Breast epithelium (tissue), 3 donors: ENCODE results near the gene G6PD.

Experiments used
- POLR2A ChIP-seq: fragments of 450-650 bp; IDR thresholded peaks from one replicate; pipeline ENCODE4 v1.6.1; 2016; ENCODE audit warnings: antibody characterized with exemption, mild to moderate bottlenecking, moderate library complexity
- POLR2AphosphoS5 ChIP-seq, 3 donors: sonication (generic); formaldehyde crosslinking; IDR thresholded peaks; one replicate each; pipeline ENCODE4 v1.6.1; 2017; ENCODE audit warnings: antibody characterized with exemption in 3 of 3
- TF ChIP-seq, protein P1 (sequence below), 3 donors: fragments of 450-650 bp; IDR thresholded peaks; one replicate each; pipeline ENCODE4 v1.5.1; 2016 to 2017; ENCODE audit warnings: antibody characterized with exemption in 3 of 3, mild to moderate bottlenecking in 3 of 3, moderate library complexity in 3 of 3

DNA sequence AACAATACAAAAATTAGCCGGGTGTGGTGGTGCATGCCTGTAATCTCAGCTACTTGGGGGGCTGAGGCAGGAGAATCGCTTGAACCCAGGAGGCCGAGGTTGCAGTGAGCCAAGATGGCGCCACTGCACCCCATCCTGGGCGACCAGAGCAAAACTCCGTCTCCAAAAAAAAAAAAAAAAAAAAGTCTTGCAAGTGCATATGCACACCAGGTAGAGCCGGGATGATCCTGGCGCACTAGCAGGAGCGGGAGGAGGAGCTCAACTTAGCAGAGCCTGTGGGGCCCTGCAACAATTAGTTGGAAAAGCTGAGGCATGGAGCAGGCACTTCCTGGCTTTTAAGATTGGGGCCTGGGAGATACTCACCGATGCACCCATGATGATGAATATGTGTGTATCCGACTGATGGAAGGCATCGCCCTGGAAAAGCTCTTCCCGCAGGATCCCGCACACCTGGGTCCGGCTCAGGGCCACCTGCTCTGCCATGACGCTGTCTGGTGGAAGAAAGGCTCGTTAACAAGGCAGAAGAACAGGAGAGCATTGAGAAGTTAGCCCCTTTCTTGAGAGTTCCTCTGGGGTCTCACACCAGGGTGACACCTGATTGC is 872 bp downstream of the G6PD start:
- TF ChIP-seq, protein P1, sequence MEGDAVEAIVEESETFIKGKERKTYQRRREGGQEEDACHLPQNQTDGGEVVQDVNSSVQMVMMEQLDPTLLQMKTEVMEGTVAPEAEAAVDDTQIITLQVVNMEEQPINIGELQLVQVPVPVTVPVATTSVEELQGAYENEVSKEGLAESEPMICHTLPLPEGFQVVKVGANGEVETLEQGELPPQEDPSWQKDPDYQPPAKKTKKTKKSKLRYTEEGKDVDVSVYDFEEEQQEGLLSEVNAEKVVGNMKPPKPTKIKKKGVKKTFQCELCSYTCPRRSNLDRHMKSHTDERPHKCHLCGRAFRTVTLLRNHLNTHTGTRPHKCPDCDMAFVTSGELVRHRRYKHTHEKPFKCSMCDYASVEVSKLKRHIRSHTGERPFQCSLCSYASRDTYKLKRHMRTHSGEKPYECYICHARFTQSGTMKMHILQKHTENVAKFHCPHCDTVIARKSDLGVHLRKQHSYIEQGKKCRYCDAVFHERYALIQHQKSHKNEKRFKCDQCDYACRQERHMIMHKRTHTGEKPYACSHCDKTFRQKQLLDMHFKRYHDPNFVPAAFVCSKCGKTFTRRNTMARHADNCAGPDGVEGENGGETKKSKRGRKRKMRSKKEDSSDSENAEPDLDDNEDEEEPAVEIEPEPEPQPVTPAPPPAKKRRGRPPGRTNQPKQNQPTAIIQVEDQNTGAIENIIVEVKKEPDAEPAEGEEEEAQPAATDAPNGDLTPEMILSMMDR (IDR thresholded peaks at IDR 0.05) = no peak
- TF ChIP-seq POLR2AphosphoS5 (IDR thresholded peaks at IDR 0.05) (no peak), POLR2A (no peak)
